GM12891 (cell line): Measurements from ENCODE around the gene CLNK.

ENCODE experiments used
- POLR2A ChIP-seq: IDR thresholded peaks from 2 replicates; pipeline ENCODE4 v1.6.1; 2011; ENCODE audit warnings: low read depth, low read length, control low read depth
- POLR2AphosphoS5 ChIP-seq: IDR thresholded peaks from 2 replicates; pipeline ENCODE4 v1.6.1; 2011; ENCODE audit warnings: low read depth, low read length, control low read depth
- POU2F2 ChIP-seq: IDR thresholded peaks from 2 replicates; pipeline ENCODE4 v1.6.1; 2011; ENCODE audit warnings: low read depth, mild to moderate bottlenecking, control low read depth, low read length, moderate library complexity
- SPI1 ChIP-seq: IDR thresholded peaks from 2 replicates; pipeline ENCODE4 v1.6.1; 2011; ENCODE audit warnings: low read depth, low read length, control low read depth
- TAF1 ChIP-seq: IDR thresholded peaks from 2 replicates; pipeline ENCODE4 v1.6.1; 2011; ENCODE audit warnings: low read depth, low read length, control low read depth

GRCh38 chr4:10577508-10578426, 106.8 kb downstream of the CLNK start:
- TF ChIP-seq POLR2A = no peak
- no peak for TF ChIP-seq POLR2AphosphoS5
- TF ChIP-seq TAF1 = no peak
- TF ChIP-seq SPI1 = no peak
- no peak for TF ChIP-seq POU2F2
